ENCODE data around the gene NME3. TPM values are rescaled to one million over a fixed set of nuclear protein-coding genes. Genes with fewer than 3 reads are reported as not detected.

NME3 gene
- total RNA-seq, 1 donor from 2014 or later: 53.8 TPM

GRCh38 chr16:1745181-1745899, 26.0 kb downstream of the NME3 start:
- peak overlapping the region; percentile 49 for H3K4me3 Mint-ChIP-seq (ENCODE audit: unreplicated experiment)
- no peaks in the 10 kb centered on the region for H3K27me3 Mint-ChIP-seq (ENCODE audit: low read depth)
- peak; percentile 94 for DNase-seq (ENCODE audit: low spot score)
- H3K4me1 Mint-ChIP-seq (ENCODE audit: low read depth): peaks cover 29% of the 10 kb centered on the region
- peaks cover 12% of the 10 kb centered on the region for H3K36me3 Mint-ChIP-seq (ENCODE audit: low read depth)
- peak; percentile 36 for TF ChIP-seq CTCF (IDR thresholded peaks at IDR 0.05)
- no peaks in the 10 kb centered on the region for H3K9me3 Mint-ChIP-seq (ENCODE audit: low read depth)
- H3K27ac Mint-ChIP-seq (ENCODE audit: unreplicated experiment): peak overlapping the region; percentile 94

- no peak overlapping the region for H3K4me3 Mint-ChIP-seq (ENCODE audit: unreplicated experiment)
- no peaks in the 10 kb centered on the region for H3K27me3 Mint-ChIP-seq (ENCODE audit: low read depth)
These were observed 27.0 kb downstream of the NME3 start for GRCh38 chr16:1744338-1744840.

GRCh38 chr16:1743376-1744337, 27.7 kb downstream of the NME3 start:
- peaks cover 29% of the 10 kb centered on the region for H3K4me1 Mint-ChIP-seq (ENCODE audit: low read depth)
- H3K36me3 Mint-ChIP-seq (ENCODE audit: low read depth): peaks cover 6% of the 10 kb centered on the region
- TF ChIP-seq CTCF (IDR thresholded peaks at IDR 0.05): no peak
- H3K9me3 Mint-ChIP-seq (ENCODE audit: low read depth): no peaks in the 10 kb centered on the region
- no peaks in the 10 kb centered on the region for H3K27me3 Mint-ChIP-seq (ENCODE audit: low read depth)
- no peak overlapping the region for H3K27ac Mint-ChIP-seq (ENCODE audit: unreplicated experiment)
- H3K4me3 Mint-ChIP-seq (ENCODE audit: unreplicated experiment): no peak overlapping the region
- no peak for DNase-seq (ENCODE audit: low spot score)

More at GRCh38 chr16:1744338-1744840, 27.0 kb downstream of the NME3 start:
- TF ChIP-seq CTCF (IDR thresholded peaks at IDR 0.05): no peak
- no peaks in the 10 kb centered on the region for H3K9me3 Mint-ChIP-seq (ENCODE audit: low read depth)
- H3K27ac Mint-ChIP-seq (ENCODE audit: unreplicated experiment): no peak overlapping the region
- H3K4me1 Mint-ChIP-seq (ENCODE audit: low read depth): peaks cover 29% of the 10 kb centered on the region
- DNase-seq (ENCODE audit: low spot score): no peak
- peaks cover 10% of the 10 kb centered on the region for H3K36me3 Mint-ChIP-seq (ENCODE audit: low read depth)

DNA sequence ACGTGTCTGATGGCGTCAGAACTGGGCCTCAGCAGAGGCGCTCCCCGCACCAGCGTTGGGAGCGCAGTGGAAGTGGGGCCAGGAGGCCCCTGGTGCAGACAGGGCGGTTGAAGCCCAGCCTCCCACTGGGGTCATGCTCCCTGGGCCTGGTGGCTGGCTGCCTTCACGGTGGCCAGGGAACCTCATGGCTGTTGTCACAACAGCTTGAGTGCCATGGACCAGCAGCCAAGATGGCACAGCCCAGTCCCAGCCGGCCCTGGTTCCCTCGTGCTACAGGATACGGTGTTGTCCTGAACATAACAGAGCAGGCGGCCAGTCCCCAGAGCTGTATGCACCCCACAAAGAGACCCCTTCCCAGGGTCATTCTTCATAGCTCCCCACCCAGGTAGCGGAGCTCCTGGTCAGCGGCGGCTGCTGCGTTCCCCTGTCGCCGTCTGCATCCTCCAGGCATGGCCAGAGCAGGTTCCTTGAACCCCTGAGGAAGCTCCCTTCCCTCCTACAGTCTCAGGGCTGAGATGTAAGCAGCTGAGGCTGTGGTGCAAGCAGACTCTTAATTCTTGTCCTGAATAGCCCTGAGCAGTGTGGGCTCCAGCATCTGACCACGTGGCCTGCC, 29.7 kb downstream of the NME3 start:
- Mint-ChIP-seq H3K27ac (ENCODE audit: unreplicated experiment) (no peak overlapping the region), H3K27me3 (ENCODE audit: low read depth) (no peaks in the 10 kb centered on the region), H3K36me3 (ENCODE audit: low read depth) (peaks cover 2% of the 10 kb centered on the region), H3K9me3 (ENCODE audit: low read depth) (no peaks in the 10 kb centered on the region), H3K4me3 (ENCODE audit: unreplicated experiment) (no peak overlapping the region), H3K4me1 (ENCODE audit: low read depth) (peaks cover 25% of the 10 kb centered on the region)
- no peak for TF ChIP-seq CTCF (IDR thresholded peaks at IDR 0.05)
- DNase-seq (ENCODE audit: low spot score): no peak
